Stomach (tissue), 4 donors: ENCODE results near the gene PRR16.

Experiments used
- EP300 ChIP-seq: sonication (generic); formaldehyde crosslinking; IDR thresholded peaks from one replicate; pipeline ENCODE4 v1.6.1; 2017; ENCODE audit warnings: antibody characterized with exemption
- POLR2A ChIP-seq, 4 donors: fragments of 450-650 bp; IDR thresholded peaks; one replicate each; pipeline ENCODE4 v1.6.1; 2016; ENCODE audit warnings: antibody characterized with exemption in 4 of 4, control low read depth in 2 of 4, mild to moderate bottlenecking in 1 of 4, moderate library complexity in 1 of 4
- POLR2AphosphoS5 ChIP-seq, 3 donors: sonication (generic); formaldehyde crosslinking; IDR thresholded peaks; one replicate each; pipeline ENCODE4 v1.6.1; 2016; ENCODE audit warnings: antibody characterized with exemption in 3 of 3
- TF ChIP-seq, protein P1 (sequence below), 7 experiments: fragments of 450-650 bp in 4 of 7; fragments of 200-600 bp in 3 of 7; sonication (generic) in 3 of 7; IDR thresholded peaks; one replicate each; pipeline ENCODE4 v1.5.1; 2016 to 2019; ENCODE audit warnings: antibody characterized with exemption in 7 of 7, control low read depth in 2 of 7, mild to moderate bottlenecking in 1 of 7

DNA sequence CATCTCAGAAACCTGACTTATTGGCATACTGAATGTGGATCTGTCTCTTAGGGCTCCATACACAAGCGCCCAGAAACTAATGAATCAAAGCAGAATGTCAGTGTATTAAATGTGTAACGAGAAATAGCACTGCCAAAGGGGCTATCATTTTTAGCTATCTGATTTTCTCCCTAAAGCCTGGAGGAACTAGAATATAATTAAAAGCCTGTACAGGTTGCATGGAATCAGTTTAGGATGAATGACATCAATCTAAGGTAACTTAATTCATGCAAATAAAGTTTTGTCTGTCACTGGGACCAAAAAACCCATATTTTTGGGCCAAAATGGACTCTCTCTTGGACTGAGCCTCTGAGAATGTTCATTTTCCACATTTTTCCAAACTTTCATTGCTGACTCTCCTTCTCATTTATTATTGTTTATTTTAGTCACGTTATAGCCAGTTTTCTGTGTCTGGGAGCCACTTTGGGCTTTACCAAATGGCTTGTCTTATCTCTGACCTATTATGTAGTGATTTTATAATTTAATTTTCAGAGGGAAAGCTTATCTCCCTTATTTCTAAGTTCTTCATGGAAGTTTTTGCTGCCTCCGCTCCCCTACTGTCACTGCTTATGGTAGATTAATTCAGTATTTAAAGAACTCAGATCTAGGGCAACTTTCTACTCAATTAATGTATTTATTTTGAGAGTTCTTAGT, 47.0 kb downstream of the PRR16 start:
- TF ChIP-seq POLR2AphosphoS5 (IDR thresholded peaks at IDR 0.05): no peak
- TF ChIP-seq, protein P1, sequence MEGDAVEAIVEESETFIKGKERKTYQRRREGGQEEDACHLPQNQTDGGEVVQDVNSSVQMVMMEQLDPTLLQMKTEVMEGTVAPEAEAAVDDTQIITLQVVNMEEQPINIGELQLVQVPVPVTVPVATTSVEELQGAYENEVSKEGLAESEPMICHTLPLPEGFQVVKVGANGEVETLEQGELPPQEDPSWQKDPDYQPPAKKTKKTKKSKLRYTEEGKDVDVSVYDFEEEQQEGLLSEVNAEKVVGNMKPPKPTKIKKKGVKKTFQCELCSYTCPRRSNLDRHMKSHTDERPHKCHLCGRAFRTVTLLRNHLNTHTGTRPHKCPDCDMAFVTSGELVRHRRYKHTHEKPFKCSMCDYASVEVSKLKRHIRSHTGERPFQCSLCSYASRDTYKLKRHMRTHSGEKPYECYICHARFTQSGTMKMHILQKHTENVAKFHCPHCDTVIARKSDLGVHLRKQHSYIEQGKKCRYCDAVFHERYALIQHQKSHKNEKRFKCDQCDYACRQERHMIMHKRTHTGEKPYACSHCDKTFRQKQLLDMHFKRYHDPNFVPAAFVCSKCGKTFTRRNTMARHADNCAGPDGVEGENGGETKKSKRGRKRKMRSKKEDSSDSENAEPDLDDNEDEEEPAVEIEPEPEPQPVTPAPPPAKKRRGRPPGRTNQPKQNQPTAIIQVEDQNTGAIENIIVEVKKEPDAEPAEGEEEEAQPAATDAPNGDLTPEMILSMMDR (IDR thresholded peaks at IDR 0.05): no peak
- TF ChIP-seq POLR2A (IDR thresholded peaks at IDR 0.05): no peak
- no peak for TF ChIP-seq EP300
